ENCODE measurements around the gene LAMP2. TPM values are rescaled to one million over a fixed set of nuclear protein-coding genes. Genes with fewer than 3 reads are reported as not detected.

LAMP2 gene
- total RNA-seq, 4 donors from 2014 or later: 70.0 to 112 (median 110) TPM

DNA sequence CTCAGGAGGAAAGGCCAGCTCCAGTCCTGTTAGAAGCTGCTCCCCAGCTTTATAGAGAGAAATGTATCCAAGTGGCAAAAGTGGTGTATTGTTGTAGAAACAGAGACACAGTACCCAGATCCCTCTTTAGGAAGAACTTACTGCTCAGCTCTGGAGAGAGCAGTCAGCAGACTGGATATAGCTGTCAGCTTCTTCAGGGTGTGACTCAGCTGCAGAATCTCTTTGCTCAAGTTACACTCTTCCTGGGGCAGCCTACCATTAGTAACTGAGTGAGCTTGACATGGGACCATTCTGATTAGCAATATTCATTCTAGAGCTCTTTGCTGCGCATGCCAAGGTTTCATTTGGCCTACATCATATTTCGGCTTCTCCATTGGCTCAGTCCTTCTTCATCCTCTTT is 66.7 kb downstream of the LAMP2 start:
- H3K36me3 ChIP-seq: no peaks in the 10 kb centered on the region
- TF ChIP-seq, protein P1, sequence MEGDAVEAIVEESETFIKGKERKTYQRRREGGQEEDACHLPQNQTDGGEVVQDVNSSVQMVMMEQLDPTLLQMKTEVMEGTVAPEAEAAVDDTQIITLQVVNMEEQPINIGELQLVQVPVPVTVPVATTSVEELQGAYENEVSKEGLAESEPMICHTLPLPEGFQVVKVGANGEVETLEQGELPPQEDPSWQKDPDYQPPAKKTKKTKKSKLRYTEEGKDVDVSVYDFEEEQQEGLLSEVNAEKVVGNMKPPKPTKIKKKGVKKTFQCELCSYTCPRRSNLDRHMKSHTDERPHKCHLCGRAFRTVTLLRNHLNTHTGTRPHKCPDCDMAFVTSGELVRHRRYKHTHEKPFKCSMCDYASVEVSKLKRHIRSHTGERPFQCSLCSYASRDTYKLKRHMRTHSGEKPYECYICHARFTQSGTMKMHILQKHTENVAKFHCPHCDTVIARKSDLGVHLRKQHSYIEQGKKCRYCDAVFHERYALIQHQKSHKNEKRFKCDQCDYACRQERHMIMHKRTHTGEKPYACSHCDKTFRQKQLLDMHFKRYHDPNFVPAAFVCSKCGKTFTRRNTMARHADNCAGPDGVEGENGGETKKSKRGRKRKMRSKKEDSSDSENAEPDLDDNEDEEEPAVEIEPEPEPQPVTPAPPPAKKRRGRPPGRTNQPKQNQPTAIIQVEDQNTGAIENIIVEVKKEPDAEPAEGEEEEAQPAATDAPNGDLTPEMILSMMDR (IDR thresholded peaks at IDR 0.05 in 4 of 5, conservative IDR thresholded peaks at IDR 0.05 in 1 of 5): no peak
- peak in 1 of 2 donors; percentile 29 for TF ChIP-seq POLR2A (IDR thresholded peaks at IDR 0.05)
- no peaks in the 10 kb centered on the region for H3K4me1 ChIP-seq
- in situ Hi-C loops (cut with MboI; ENCODE audit: low sequenced_read_pairs in 4 of 4) (no loop called here), intact Hi-C loops (cut with DNase I; ENCODE audit: low total_unique reads) (no loop called here)
- peak; percentile 96 to 99 for ATAC-seq
- DNase-seq: peak; percentile 6 to 25
- peak overlapping the region; percentile 43 to 66 (median 58) for H3K27ac ChIP-seq
- H3K9me3 ChIP-seq: no peaks in the 10 kb centered on the region
- no peaks in the 10 kb centered on the region for H3K27me3 ChIP-seq
- H3K4me3 ChIP-seq: no peak overlapping the region

DNA sequence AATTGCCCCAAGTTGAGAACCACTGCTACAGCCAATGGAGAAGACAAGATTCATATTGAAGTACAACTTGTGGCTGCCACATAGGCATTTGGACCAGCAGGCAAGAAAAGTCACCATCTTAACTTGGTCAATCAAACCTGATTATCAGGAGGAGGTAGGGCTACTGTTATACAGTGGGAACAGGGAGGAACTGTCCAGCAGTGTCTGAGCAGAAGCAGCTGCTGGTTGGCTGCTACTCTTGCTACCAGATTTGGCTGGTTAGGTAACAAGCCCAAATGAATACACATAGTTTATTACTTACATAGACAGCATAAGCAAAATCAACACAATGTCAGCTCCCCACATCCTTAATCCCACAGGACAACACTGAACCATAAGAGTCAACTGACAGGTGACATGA is 67.8 kb downstream of the LAMP2 start:
- H3K36me3 ChIP-seq: no peaks in the 10 kb centered on the region
- no peak for TF ChIP-seq POLR2A (IDR thresholded peaks at IDR 0.05)
- TF ChIP-seq, protein P1 (IDR thresholded peaks at IDR 0.05 in 4 of 5, conservative IDR thresholded peaks at IDR 0.05 in 1 of 5): no peak
- intact Hi-C loops (cut with DNase I; ENCODE audit: low total_unique reads): no loop called here
- H3K27ac ChIP-seq: no peak overlapping the region
- in situ Hi-C loops (cut with MboI; ENCODE audit: low sequenced_read_pairs in 4 of 4): no loop called here
- H3K27me3 ChIP-seq: no peaks in the 10 kb centered on the region
- DNase-seq (no peak), ATAC-seq (no peak)
- no peaks in the 10 kb centered on the region for H3K4me1 ChIP-seq
- no peaks in the 10 kb centered on the region for H3K9me3 ChIP-seq
- H3K4me3 ChIP-seq: no peak overlapping the region

DNA sequence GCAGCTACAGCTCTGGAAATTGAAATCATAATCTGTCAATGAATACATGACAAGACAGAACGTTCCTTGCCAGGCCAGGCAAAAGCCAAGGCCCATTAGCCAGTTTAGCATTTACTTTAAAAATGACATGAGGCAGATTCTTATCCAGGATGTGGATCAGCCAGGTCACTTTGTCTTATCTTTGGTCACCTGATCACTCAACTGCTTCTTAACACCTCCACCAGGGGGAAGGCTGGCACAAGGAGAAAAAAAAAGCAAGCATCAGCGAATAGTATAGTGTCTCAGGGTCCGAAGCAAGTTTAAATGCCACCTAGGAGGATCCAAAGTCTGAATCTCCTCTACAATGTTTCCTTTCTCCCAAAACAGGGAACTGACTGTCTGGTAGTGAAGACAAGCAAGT is 88.4 kb downstream of the LAMP2 start:
- no peaks in the 10 kb centered on the region for H3K9me3 ChIP-seq
- H3K4me1 ChIP-seq: peaks cover 3 to 4% of the 10 kb centered on the region in 2 donors
- intact Hi-C loops (cut with DNase I; ENCODE audit: low total_unique reads): no loop called here
- DNase-seq (no peak), ATAC-seq (peak in 1 of 2 donors; percentile 40)
- in situ Hi-C loops (cut with MboI; ENCODE audit: low sequenced_read_pairs in 4 of 4): no loop called here
- H3K36me3 ChIP-seq: no peaks in the 10 kb centered on the region
- no peaks in the 10 kb centered on the region for H3K27me3 ChIP-seq
- TF ChIP-seq, protein P1 (IDR thresholded peaks at IDR 0.05 in 4 of 5, conservative IDR thresholded peaks at IDR 0.05 in 1 of 5): peak in 2 of 5 experiments; percentile 25 to 43
- TF ChIP-seq POLR2A (IDR thresholded peaks at IDR 0.05): no peak
- H3K27ac ChIP-seq: peak overlapping the region; percentile 16 to 85 (median 82)
- no peak overlapping the region for H3K4me3 ChIP-seq

DNA sequence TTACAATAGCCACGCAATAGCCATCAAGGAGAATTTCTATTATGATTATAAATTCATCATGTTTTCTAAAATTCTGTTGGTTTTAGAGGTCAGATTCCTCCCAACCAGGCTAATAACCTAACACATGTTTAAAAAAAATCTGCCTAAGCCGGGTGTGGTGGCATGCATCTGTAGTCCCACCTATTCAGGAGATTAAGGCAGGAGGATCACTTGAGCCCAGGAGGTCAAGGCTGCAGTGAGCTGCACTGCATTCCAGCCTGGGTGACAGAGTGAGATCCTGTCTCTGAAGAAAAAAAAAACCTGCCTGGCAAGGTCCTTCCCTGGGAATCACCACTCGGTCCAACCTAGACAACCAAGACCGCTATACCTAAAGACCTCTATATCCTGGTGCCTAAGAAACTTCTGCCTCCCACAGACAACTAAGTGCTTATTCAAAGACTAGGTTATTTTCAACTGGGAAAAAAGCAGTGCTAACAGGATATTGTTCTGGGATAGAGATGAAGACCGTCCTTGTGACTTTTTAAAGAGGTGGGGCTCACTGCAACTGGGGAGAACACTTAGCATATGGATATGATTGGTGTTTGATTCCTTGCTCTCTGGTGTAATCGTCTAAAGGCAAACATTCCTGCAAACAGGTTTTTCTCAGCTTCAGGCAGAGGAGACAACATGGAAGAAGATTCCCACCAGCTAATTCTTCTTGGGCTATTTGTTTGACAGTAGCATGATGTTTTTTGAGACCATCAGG is 89.0 kb downstream of the LAMP2 start:
- DNase-seq: no peak
- ATAC-seq: no peak
- peak overlapping the region; percentile 16 to 85 (median 82) for H3K27ac ChIP-seq
- TF ChIP-seq POLR2A (IDR thresholded peaks at IDR 0.05): no peak
- TF ChIP-seq, protein P1 (IDR thresholded peaks at IDR 0.05 in 4 of 5, conservative IDR thresholded peaks at IDR 0.05 in 1 of 5): no peak
- H3K27me3 ChIP-seq: no peaks in the 10 kb centered on the region
- no peak overlapping the region for H3K4me3 ChIP-seq
- H3K4me1 ChIP-seq: peaks cover 3 to 4% of the 10 kb centered on the region in 2 donors
- intact Hi-C loops (cut with DNase I; ENCODE audit: low total_unique reads) (no loop called here), in situ Hi-C loops (cut with MboI; ENCODE audit: low sequenced_read_pairs in 4 of 4) (no loop called here)
- no peaks in the 10 kb centered on the region for H3K36me3 ChIP-seq
- no peaks in the 10 kb centered on the region for H3K9me3 ChIP-seq
